Cardiac muscle cell (in vitro differentiated cells and primary cell): ENCODE measurements around the gene SMAD7. TPM values are rescaled to one million over a fixed set of nuclear protein-coding genes. Genes with fewer than 3 reads are reported as not detected.

Source experiments
- DNase-seq, 2 donors: peaks; one replicate each; pipeline versions ENCODE4 v3.0.0 to v3.0.0-alpha.2; 2010 to 2017; ENCODE audit warnings: low read depth in 1 of 2, low spot score in 1 of 2
- H3K27ac ChIP-seq: fragments of 200-600 bp; sonication (generic); 2 replicates; pipeline ENCODE4 v1.5.1; 2016
- H3K27me3 ChIP-seq: fragments of 200-600 bp; sonication (generic); 2 replicates; pipeline ENCODE4 v1.6.0; 2016; ENCODE audit warnings: control low read depth
- H3K36me3 ChIP-seq: fragments of 200-600 bp; sonication (generic); 2 replicates; pipeline ENCODE4 v1.5.1; 2016; ENCODE audit warnings: control low read depth
- H3K4me1 ChIP-seq: fragments of 200-600 bp; sonication (generic); 2 replicates; pipeline ENCODE4 v1.8.1; 2017; ENCODE audit warnings: low read depth, mild to moderate bottlenecking, mixed run types
- H3K4me3 ChIP-seq: fragments of 200-600 bp; sonication (generic); 2 replicates; pipeline ENCODE4 v1.5.1; 2016; ENCODE audit warnings: mild to moderate bottlenecking
- H3K9me3 ChIP-seq: fragments of 200-600 bp; sonication (generic); 2 replicates; pipeline ENCODE4 v1.5.1; 2017; ENCODE audit warnings: low read depth, mild to moderate bottlenecking, control low read depth
- CTCF ChIP-seq: IDR thresholded peaks from 2 replicates; pipeline ENCODE4 v1.5.1; 2012; ENCODE audit warnings: low read depth, mild to moderate bottlenecking, low read length
- polyA plus RNA-seq: library from polyadenylated mRNA; unstranded; fragments of >200 nt; fragmentation: Nextera tagmentation; extraction: Ambion mirVana; gene quantifications from 2 replicates; pipeline ENCODE4 v1.2.1, GENCODE V29; 2016
- total RNA-seq: library from RNA; depleted of rRNA; stranded (reverse); fragments of >200 nt; gene quantifications from 2 replicates; pipeline ENCODE4 v1.2.3, GENCODE V29; 2016

Gene SMAD7
- total and polyA plus RNA-seq, 2 experiments from 2014 or later = 60.1 to 129 TPM

- H3K4me1 ChIP-seq = peaks cover 24% of the 10 kb centered on the region
- H3K4me3 ChIP-seq = no peak overlapping the region
- no peak for TF ChIP-seq CTCF
- DNase-seq = no peak
- H3K27me3 ChIP-seq = no peaks in the 10 kb centered on the region
- peak overlapping the region; percentile 93 for H3K27ac ChIP-seq
- no peaks in the 10 kb centered on the region for H3K9me3 ChIP-seq
- H3K36me3 ChIP-seq = peaks cover 3% of the 10 kb centered on the region
These were observed 34.9 kb downstream of the SMAD7 start for GRCh38 chr18:48915626-48916425.

GRCh38 chr18:48914581-48915251, 36.0 kb downstream of the SMAD7 start:
- Histone ChIP-seq H3K27me3 (no peaks in the 10 kb centered on the region), H3K9me3 (no peaks in the 10 kb centered on the region), H3K27ac (peak overlapping the region; percentile 93), H3K36me3 (no peaks in the 10 kb centered on the region), H3K4me1 (peaks cover 24% of the 10 kb centered on the region), H3K4me3 (no peak overlapping the region)
- DNase-seq = peak in 1 of 2 donors; percentile 74
- no peak for TF ChIP-seq CTCF

- no peak for DNase-seq
- H3K36me3 ChIP-seq = no peaks in the 10 kb centered on the region
- H3K27ac ChIP-seq = peak overlapping the region; percentile 93
- H3K4me3 ChIP-seq = no peak overlapping the region
- no peaks in the 10 kb centered on the region for H3K9me3 ChIP-seq
- H3K4me1 ChIP-seq = peaks cover 24% of the 10 kb centered on the region
- TF ChIP-seq CTCF = no peak
- H3K27me3 ChIP-seq = no peaks in the 10 kb centered on the region
These were observed 37.0 kb downstream of the SMAD7 start for GRCh38 chr18:48913775-48914174.

GRCh38 chr18:48913201-48913600, 37.6 kb downstream of the SMAD7 start:
- DNase-seq = no peak
- no peaks in the 10 kb centered on the region for H3K36me3 ChIP-seq
- no peaks in the 10 kb centered on the region for H3K27me3 ChIP-seq
- no peaks in the 10 kb centered on the region for H3K9me3 ChIP-seq
- no peak overlapping the region for H3K4me3 ChIP-seq
- peak overlapping the region; percentile 93 for H3K27ac ChIP-seq
- peaks cover 24% of the 10 kb centered on the region for H3K4me1 ChIP-seq
- no peak for TF ChIP-seq CTCF

- no peaks in the 10 kb centered on the region for H3K27me3 ChIP-seq
- no peaks in the 10 kb centered on the region for H3K36me3 ChIP-seq
- TF ChIP-seq CTCF = no peak
- no peak overlapping the region for H3K4me3 ChIP-seq
- no peak for DNase-seq
- no peak overlapping the region for H3K27ac ChIP-seq
- no peaks in the 10 kb centered on the region for H3K9me3 ChIP-seq
- peaks cover 22% of the 10 kb centered on the region for H3K4me1 ChIP-seq
These were observed 39.7 kb downstream of the SMAD7 start for GRCh38 chr18:48910972-48911545.
